ENCODE data around the gene TFAP2E. TPM values are rescaled to one million over a fixed set of nuclear protein-coding genes. Genes with fewer than 3 reads are reported as not detected.

The TFAP2E gene
- total RNA-seq, 2 experiments from 2014 or later = 0.86 to 1.2 TPM

DNA sequence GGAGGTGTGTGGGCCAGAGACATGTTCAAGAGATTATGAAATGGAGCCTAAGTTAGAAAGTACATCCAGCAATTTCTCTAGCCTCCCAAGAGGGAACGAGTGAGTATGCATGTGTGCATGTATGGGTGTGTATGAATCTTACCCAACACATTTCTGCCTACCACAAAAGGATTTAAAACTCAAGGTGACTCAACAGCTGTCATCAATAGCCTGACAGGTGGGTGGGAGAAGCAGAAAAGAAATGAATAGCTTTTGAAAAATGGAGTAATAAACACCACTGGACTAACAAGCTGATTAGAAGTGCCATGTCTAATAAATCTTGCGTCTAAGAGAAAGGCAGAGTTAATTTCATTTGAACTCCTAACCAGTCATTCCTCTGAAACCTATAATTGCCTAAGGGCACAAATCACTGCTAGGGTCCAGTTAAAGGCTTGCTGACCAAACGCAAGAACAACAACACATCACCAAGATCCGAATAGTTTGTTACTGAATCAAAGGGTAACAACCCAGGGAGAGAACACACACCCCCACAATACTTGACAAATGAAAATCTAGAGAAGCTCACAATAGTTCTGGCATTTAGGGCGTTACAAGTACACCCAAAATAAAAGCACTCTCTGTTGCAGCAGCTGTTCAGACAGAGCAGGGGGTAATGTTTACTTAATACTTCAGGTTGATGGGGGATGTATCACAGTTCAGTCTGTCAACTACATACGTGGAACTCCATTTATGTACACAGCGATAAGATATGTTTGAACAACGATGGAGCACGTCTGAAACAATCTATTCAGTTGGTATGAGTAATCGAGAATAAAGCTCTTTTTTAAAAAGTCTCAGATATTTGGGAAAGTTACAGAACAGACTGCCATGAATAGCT lies 17.3 kb upstream of the TFAP2E start:
- ChIA-PET CTCF (interaction anchor here (1.4 to 3.6 kb wide), 6 partner anchors 9 to 104 kb away, joined by 3 to 17 read pairs (median 6); no protein-coding TSS in a partner anchor), POLR2A (interaction anchor here (1.5 to 2.3 kb wide), 2 partner anchors 16 to 214 kb away, joined by 6 read pairs; partner anchors contain the start of gene CLSPN)

DNA sequence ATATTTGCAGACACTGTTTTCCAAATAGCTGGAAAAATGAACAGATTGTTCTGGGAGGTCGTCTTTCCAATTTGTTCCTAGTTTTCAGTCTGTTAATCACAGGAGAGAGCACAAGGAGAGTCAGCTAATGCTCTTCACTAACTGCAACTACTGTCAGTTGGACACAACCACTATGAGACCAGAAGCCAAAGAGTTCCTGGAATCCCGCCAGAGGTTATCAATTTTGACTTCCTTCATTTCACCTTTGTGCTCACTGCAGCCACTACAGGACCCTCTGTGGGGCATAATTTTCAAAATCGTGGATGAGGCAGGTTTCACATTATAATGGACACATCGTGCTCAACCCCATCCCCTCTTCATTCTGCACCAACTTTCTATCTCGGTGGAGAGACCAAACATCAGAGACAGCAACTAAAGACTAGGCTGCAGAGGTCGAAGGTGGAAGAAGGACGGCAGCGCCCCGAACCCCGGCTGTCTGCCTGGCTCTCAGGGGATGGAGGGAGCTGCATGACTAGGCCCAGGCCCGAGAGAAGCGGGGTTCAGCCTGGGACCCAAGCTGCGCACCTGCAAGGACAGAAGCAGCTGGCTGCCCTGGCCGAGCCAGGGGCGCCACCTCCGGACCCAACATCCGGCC lies 16.5 kb upstream of the TFAP2E start:
- POLR2A ChIA-PET = interaction anchor here (0.6 to 2.3 kb wide), 4 partner anchors 17 to 213 kb away, joined by 3 to 8 read pairs (median 6); partner anchors contain the start of gene CLSPN

DNA sequence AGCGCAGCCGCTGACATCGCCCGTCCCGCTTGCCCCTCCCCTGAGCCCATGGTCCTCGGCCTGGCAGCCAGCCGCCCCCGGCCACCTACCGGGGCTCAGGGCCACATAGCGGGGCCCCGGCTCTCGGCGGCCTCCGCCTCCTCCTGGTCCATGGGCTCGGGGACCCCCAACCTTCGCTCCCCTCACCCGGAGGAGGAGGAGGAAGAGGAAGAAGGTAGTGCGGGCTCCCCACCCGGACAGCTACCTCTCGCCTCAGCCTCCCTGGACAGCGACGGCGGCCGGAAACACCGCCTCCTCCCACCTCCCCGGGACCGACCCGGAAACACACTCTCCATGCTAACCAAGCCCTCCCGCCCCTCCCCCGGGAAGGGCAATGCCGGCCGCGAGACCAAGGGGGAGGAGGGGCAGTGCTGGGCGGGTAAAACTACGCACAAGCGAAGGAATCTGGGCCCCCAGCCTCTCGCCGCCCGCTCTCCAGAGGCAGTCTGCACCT lies 15.9 kb upstream of the TFAP2E start, which contains the start of gene KIAA0319L:
TSS of gene KIAA0319L (minus strand) at position 286 of the 493 bp plus-strand sequence. CDS start 2,912 bp downstream, outside the sequence.
- CTCF ChIA-PET = interaction anchor here (0.9 to 3.6 kb wide), 7 partner anchors 12 to 364 kb away, joined by 3 to 17 read pairs (median 4); partner anchors contain the start of gene SFPQ
- POLR2A ChIA-PET = interaction anchor here (0.5 to 2.3 kb wide), 5 partner anchors 18 to 216 kb away, joined by 3 to 8 read pairs (median 6); partner anchors contain the start of gene CLSPN

More for the DNA sequence above, 16.5 kb upstream of the TFAP2E start:
- CTCF ChIA-PET = interaction anchor here (0.9 to 3.6 kb wide), 9 partner anchors 8 to 363 kb away, joined by 3 to 17 read pairs (median 5); partner anchors contain the start of gene SFPQ

DNA sequence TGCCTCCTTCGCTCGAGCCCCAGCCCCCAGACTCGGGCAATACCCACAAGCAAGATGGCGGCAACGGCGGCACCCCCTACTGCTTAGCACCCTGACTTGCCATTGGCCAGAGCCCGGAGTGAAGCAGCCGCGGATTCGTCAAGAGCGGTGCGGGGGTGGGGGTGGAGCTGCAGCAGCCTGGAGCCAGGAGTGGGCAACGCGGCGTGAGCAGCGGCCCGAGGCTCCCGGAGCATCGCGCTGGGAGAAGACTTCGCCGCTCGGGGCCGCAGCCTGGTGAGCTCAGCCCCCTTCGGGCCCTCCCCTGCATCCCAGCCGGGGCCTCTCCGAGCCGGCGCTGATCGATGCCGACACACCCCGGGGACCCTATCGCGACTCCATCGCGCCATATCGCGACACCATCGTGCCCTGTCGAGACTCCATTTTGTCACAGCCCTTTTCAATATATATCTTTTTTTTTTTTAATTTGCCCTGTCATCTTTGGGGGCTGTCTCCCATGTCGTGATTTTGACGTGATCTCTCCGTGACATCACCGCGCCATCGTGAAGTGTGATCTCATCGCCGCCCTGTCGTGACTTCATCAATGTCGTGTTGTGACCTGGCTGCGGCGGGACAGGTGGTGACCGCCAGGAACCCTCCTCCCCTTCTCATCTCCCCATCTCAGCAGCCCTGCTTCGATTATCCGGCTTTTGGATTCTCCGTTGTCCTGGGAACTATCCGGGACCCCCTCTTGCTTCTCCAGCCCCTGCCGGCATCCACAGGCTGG lies 15.3 kb upstream of the TFAP2E start, which contains the start of gene NCDN:
TSS of gene NCDN (plus strand) at position 189 of the 763 bp plus-strand sequence. CDS start at position 581, 392 bp downstream.
- ChIA-PET CTCF (interaction anchor here (0.6 to 3.6 kb wide), 5 partner anchors 11 to 106 kb away, joined by 3 to 17 read pairs (median 4); no protein-coding TSS in a partner anchor), POLR2A (interaction anchor here (0.5 to 2.3 kb wide), 4 partner anchors 18 to 373 kb away, joined by 3 to 8 read pairs (median 5); partner anchors contain the start of gene AGO3)

DNA sequence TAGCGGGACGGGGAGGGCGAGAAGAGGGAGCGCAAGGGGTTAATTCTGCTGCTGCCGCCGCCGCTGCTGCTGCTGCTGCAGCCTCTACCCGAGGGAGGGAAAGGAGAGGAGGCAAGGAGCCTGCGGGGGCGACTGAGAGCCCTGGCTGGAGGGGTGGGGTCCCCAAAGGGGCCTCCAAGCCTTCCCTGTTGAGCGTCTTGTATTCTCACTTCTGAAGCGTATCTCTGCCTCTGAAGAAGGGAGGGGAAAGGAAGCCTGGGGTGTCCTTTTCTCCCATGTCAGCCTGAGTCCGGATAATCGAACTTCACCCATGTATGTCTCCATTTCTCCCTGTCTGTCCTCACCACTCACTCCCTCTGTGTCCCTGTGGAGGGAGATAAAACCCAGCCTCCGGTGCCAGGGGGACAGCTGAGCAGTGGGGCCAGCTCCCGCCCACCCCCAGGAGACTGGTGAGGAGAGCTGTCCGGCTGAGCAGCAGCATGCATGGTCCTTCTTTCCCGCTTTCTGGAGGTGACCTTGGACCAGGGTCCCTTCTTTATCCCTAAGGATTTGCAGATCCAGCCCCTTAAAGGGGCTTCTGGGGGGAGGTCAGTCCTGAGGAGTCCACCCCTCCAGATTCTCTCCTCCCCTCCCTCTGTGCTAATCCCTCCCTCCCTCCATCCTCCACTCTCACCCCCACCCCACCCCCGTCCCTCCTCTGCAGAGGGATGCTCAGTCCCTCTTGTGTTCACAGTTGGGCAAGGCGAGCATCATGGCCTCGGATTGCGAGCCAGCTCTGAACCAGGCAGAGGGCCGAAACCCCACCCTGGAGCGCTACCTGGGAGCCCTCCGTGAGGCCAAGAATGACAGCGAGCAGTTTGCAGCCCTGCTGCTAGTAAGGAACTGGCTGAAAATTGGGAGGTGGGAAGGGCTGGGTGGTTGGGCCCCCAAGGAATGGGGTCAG lies 14.5 kb upstream of the TFAP2E start:
- CTCF ChIA-PET = interaction anchor here (0.6 to 3.6 kb wide), 4 partner anchors 10 to 159 kb away, joined by 3 to 17 read pairs (median 4); no protein-coding TSS in a partner anchor
- POLR2A ChIA-PET = interaction anchor here (0.7 kb wide), 1 partner anchor 372 kb away, joined by 3 read pairs; the partner anchor contains the start of gene AGO3

DNA sequence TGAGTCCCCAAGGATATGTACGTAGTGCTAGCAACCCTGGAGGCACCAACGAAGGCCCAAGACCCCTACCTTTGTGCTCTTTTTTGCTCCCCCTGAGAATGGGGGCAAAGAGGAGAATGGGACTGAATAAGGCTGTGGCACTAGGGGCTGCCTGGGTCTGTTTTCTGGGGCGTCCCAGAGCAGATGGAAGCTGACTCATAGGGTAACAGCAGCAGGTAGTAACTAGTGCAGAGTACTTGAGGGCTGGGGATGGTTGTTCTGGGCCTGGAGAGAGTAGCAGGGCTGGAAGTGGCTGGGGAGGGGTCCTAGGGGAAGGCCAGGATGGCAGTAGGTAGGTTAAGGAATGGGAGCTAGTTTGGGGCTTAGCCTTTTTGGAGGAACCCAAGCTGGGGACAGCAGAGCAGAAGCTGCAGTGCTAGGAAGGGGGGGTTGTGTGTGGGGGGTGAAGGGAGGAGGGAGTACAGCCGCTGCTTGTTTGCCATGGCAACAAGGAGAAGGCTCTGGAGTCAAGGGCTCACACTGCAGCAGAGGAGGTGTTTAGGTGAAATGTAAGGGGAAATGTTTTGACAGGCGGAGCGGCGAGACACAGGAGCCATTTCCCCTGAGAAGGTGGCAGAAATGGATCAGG lies 13.7 kb upstream of the TFAP2E start:
- ChIA-PET POLR2A (interaction anchor here (0.6 kb wide), 1 partner anchor 176 kb away, joined by 3 read pairs; no protein-coding TSS in a partner anchor), CTCF (interaction anchor here (1.4 to 1.9 kb wide), 2 partner anchors 108 to 158 kb away, joined by 4 read pairs; no protein-coding TSS in a partner anchor)

DNA sequence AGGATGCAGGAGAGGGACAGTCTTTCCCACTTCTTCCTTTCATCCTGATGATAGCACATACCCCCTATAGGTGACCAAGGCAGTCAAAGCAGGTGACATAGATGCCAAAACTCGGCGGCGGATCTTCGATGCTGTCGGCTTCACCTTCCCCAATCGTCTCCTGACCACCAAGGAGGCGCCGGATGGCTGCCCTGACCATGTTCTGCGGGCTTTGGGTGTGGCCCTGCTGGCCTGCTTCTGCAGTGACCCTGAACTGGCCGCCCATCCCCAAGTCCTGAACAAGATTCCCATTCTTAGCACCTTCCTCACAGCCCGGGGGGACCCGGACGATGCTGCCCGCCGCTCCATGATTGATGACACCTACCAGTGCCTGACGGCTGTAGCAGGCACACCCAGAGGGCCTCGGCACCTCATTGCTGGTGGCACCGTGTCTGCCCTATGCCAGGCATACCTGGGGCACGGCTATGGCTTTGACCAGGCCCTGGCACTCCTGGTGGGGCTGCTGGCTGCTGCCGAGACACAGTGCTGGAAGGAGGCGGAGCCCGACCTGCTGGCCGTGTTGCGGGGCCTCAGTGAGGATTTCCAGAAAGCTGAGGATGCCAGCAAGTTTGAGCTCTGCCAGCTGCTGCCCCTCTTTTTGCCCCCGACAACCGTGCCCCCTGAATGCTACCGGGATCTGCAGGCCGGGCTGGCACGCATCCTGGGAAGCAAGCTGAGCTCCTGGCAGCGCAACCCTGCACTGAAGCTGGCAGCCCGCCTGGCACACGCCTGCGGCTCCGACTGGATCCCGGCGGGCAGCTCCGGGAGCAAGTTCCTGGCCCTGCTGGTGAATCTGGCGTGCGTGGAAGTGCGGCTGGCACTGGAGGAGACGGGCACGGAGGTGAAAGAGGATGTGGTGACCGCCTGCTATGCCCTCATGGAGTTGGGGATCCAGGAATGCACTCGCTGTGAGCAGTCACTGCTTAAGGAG lies 12.6 kb upstream of the TFAP2E start:
- CTCF ChIA-PET = interaction anchor here (1.8 to 1.9 kb wide), 2 partner anchors 12 to 109 kb away, joined by 4 to 5 read pairs; partner anchors contain the start of gene TFAP2E
- POLR2A ChIA-PET = interaction anchor here (1.1 kb wide), 1 partner anchor 12 kb away, joined by 3 read pairs; no protein-coding TSS in a partner anchor

DNA sequence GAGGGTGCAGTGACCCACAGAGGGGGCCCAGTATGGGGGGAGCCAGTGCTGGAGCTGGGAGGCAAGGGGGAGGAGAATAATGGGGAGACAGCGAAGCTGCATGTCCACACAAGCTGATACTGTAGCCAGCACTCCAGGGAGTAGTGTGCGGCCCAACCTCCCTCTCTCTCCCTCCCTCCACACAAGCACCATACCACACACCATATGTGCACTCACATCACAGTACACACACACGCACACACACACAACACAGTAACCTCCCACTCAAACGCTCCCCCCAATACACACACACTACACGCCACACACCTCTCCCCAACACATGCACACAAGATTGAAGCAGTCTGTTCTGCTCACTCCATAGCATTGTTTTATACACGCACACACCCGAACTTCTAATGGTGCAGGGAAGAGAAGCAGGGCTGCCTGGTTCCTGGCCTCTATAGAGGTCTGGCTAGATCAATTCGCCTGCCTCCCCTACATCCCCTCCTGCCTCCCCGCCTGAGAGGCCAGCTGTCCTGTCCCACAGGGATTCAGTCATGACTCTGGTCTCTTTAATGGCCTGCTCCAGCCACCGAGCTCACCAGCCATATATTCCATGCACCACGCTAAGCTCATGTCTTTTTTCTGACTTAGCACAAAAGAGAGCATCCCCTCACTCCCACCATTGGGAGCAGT lies 11.7 kb upstream of the TFAP2E start:
- ChIA-PET POLR2A (interaction anchor here (1.1 kb wide), 1 partner anchor 11 kb away, joined by 3 read pairs; no protein-coding TSS in a partner anchor), CTCF (interaction anchor here (0.6 to 2.0 kb wide), 4 partner anchors 11 to 258 kb away, joined by 3 to 12 read pairs (median 4); partner anchors contain the start of gene TFAP2E)

DNA sequence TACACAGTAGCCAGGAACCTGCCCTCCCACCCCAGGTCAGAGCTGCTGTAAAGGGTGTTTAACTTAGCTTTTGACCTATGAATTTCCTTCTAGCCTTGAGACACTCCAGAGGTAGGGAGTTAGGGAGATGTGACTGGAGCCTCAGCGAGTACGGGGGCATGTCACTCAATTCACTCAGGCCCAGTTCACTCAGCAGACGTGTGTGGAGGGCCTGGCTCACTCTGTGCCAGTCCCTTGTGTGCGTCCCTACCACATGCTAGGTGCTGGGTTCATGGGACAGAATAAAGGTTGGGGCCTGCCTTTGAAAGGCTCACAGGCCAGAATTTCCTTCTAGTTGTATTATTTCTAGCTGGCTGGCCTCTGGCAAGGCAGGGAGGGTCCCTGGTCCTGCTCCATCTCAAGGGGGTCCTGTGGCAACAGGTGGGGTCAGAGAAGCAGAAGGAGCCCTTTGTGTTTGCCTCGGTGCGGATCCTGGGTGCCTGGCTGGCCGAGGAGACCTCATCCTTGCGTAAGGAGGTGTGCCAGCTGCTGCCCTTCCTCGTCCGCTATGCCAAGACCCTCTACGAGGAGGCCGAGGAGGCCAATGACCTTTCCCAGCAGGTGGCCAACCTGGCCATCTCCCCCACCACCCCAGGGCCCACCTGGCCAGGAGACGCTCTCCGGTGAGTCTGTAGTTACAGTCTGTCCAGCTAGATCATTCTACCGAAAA lies 11.0 kb upstream of the TFAP2E start:
- POLR2A ChIA-PET = interaction anchor here (1.1 kb wide), 1 partner anchor 11 kb away, joined by 3 read pairs; no protein-coding TSS in a partner anchor
- CTCF ChIA-PET = interaction anchor here (0.6 to 2.0 kb wide), 4 partner anchors 10 to 258 kb away, joined by 3 to 12 read pairs (median 4); partner anchors contain the start of gene TFAP2E

DNA sequence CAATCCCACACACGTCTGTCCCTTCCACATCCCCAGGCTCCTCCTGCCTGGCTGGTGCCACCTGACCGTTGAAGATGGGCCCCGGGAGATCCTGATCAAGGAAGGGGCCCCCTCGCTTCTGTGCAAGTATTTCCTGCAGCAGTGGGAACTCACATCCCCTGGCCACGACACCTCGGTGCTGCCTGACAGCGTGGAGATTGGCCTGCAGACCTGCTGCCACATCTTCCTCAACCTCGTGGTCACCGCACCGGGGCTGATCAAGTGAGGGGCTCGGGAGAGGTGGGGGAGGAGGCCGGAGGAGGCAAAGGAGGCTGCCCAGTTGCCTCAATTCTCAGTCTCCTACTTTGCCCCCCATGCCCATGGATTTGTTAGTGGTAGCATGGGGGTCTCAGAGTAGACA lies 9.9 kb upstream of the TFAP2E start:
- ChIA-PET POLR2A (no interaction called here), CTCF (interaction anchor here (2.0 kb wide), 1 partner anchor 112 kb away, joined by 12 read pairs; no protein-coding TSS in a partner anchor)

DNA sequence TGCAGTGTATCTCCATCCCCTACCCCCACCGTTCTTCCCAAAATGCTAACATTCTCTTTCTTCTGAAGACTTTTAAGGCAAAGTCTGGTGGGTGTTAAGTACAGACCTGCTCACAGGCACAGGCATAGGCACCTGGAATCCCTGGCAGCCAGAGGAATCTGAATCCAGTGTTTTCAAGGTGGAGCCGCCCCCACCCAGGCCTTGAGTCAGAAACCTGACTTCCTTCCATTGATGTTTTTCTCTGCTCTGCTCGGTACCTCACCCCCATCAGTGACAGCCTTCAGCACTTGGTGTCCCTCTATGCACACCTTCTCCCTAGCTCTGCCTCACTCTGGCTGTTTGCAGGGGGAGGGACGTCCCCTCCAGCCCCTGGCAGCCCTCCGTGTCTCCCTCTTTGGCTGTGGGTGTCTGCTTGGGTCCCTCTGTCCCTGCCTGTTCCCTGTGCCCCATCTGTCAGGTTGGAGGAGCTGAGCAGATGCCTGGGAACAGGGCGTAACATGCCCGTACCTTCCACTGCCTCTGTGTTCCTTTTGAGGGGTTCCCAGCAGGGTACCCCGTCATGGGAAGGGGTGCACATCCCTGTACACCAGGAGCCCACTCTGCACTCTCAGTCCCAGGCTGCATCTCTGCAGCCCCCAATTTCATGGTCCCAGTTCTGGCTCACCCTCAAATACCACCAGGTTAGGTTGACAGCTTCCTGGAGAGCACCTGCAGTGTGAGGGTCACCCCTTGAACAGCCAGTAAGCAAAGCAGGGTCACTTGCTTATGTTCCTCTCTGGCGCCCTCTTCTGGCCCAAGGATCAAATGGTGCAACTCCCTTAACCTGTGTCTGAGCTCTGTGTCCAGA lies 8.9 kb upstream of the TFAP2E start:
- ChIA-PET CTCF (interaction anchor here (0.6 to 2.5 kb wide), 24 partner anchors 8 to 213 kb away, joined by 3 to 42 read pairs (median 4); partner anchors contain the start of genes CLSPN and TFAP2E), POLR2A (no interaction called here)

DNA sequence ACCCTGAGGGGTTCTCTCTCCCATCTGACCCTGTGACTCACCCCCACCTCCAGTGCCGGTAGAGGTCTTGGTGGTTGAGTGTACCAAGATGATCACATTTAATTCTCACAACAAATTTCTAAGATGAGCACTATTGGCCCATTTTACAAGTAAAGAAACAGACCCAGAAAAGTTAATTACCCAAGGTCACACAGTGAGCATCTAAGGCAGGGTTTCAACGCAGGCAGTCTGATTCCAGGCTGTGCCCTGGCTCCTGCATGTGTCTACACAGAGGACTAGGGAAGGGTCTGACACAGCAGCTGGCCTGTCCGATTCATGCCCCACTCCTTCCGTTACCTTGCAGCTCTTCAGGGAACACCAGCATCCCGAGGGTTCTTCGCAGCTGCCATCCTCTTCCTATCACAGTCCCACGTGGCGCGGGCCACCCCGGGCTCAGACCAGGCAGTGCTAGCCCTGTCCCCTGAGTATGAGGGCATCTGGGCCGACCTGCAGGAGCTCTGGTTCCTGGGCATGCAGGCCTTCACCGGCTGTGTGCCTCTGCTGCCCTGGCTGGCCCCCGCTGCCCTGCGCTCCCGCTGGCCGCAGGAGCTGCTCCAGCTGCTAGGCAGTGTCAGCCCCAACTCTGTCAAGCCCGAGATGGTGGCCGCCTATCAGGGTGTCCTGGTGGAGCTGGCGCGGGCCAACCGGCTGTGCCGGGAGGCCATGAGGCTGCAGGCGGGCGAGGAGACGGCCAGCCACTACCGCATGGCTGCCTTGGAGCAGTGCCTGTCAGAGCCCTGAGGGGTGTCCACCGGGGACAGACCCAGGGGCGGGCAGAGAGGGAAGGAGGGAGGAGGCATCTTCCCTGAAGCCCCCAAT lies 8.0 kb upstream of the TFAP2E start:
- CTCF ChIA-PET = interaction anchor here (0.6 to 2.5 kb wide), 23 partner anchors 8 to 212 kb away, joined by 3 to 42 read pairs (median 4); partner anchors contain the start of genes CLSPN and TFAP2E

More for the DNA sequence above, 8.0 kb upstream of the TFAP2E start:
- POLR2A ChIA-PET = no interaction called here
